Urinary bladder (tissue), 4 donors: ENCODE data around the gene HMOX1. TPM values are rescaled to one million over a fixed set of nuclear protein-coding genes. Genes with fewer than 3 reads are reported as not detected.

Experiments used
- DNase-seq: peaks from one replicate; pipeline ENCODE4 v3.0.0-alpha.2; 2015; ENCODE audit errors: extremely low spot score
- H3K27ac ChIP-seq: one replicate; pipeline ENCODE4 v1.5.1; 2013; ENCODE audit warnings: low read depth, mild to moderate bottlenecking, moderate library complexity
- H3K36me3 ChIP-seq: one replicate; pipeline ENCODE4 v1.6.1; 2013; ENCODE audit warnings: mild to moderate bottlenecking, moderate library complexity; ENCODE audit not compliant: insufficient read depth
- H3K4me1 ChIP-seq: one replicate; pipeline ENCODE4 v1.6.1; 2013; ENCODE audit warnings: mild to moderate bottlenecking, moderate library complexity; ENCODE audit not compliant: insufficient read depth
- H3K4me3 ChIP-seq: one replicate; pipeline ENCODE4 v1.5.1; 2013; ENCODE audit warnings: low read depth, low read length
- WGBS: extraction: QIAGEN DNeasy Blood & Tissue Kit; methylation state at CpG from one replicate; pipeline ENCODE4 v1.1.7; 2013; 5-methylcytosine and 5-hydroxymethylcytosine counted together
- polyA plus RNA-seq: library from polyadenylated mRNA; stranded (reverse); fragments of 200-250 nt; gene quantifications from one replicate; pipeline ENCODE4 v1.2.3, GENCODE V29; 2013
- small RNA-seq: library from RNA; depleted of rRNA; stranded (forward); fragments of <200 nt; gene quantifications from one replicate; pipeline ENCODE3, GENCODE V24; 2014
- total RNA-seq: library from RNA; depleted of rRNA; stranded (reverse); fragments of >200 nt; gene quantifications from one replicate; pipeline ENCODE4 v1.2.3, GENCODE V29; 2014
- donor health status: healthy with polysubstance abuse.
- donor health status: healthy.

Gene HMOX1
- total and polyA plus RNA-seq, 2 donors, result 9.7 to 11.3 TPM

DNA sequence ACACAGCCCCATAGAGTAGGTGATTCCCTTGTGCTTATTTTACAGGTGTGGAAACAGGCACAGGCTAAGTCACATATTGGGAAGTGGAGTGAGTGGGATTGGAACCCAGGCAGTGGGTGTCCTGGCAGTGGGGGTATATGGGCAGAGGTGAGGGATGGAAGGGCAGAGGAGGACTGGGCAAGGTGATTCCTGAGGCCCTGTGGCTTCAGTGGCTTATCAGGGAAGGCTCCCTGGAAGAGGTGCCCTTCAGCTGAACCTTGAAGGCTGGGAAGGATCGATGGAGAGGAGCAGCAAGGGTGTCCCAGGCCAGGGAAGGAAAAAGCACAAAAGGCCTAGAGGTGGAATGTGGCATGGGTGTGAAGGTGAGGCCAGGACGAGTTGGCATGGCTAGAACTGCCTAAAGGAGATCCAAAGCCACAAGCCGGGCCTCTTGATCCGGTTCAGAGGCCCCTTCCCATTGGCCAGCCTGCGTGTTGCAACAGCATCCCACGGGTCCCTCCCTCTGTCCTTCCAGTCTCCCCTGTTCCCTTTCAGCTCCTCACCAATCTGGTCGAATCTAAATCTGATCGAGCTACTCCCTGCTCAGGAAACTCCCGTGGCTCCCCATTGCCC lies 60.7 kb downstream of the HMOX1 start:
- DNase-seq, result no peak
- Histone ChIP-seq H3K36me3 (no peaks in the 10 kb centered on the region), H3K4me3 (no peak overlapping the region), H3K27ac (no peak overlapping the region), H3K4me1 (no peaks in the 10 kb centered on the region)
- 74% methylated on average over 9 of the region's 9 CpGs for WGBS

DNA sequence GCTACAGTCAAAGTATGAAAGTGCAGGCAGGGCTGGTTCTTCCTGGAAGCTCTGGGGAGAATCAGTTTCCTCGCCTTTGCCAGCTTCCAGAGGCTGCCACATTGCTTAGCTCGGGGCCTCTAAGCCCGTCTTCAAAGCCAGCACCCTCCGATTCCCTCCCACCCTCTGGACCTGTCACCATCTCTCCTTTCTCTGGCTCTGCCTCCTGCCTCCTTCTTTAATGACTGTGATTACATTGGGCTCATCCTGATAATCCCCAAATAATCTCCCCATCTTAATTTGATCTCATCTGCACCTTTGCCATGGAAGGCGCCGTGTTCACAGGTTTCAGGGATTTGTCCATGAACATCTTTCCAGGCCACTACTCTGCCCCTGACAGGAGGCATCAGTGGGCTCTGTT lies 61.6 kb downstream of the HMOX1 start:
- Histone ChIP-seq H3K4me3 (no peak overlapping the region), H3K27ac (no peak overlapping the region), H3K4me1 (no peaks in the 10 kb centered on the region), H3K36me3 (no peaks in the 10 kb centered on the region)
- no peak for DNase-seq
- WGBS, result 83% methylated on average over 6 of the region's 6 CpGs

DNA sequence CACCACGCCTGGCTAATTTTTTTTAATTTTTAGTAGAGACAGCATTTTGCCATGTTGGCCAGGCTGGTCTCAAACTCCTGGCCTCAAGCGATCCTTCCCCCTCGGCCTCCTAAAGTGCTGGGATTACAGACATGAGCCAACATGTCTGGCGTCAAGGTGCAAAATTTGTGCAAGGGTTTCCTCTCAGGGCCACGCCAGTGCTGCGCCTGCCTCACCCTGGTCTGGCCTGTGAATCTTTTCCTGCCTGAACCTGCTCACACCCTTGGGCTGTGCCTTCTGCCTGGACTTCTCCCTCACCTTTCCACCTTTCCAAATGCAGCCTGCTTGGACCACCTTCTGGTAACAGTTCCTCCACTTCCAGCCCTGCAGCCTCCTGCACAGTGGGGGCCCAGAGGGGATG lies 62.4 kb downstream of the HMOX1 start:
- no peak overlapping the region for H3K27ac ChIP-seq
- no peaks in the 10 kb centered on the region for H3K36me3 ChIP-seq
- 78% methylated on average over 6 of the region's 6 CpGs for WGBS
- no peak overlapping the region for H3K4me3 ChIP-seq
- DNase-seq, result no peak
- H3K4me1 ChIP-seq, result no peaks in the 10 kb centered on the region

Small RNAs within 50 kb of the gene (small RNA-seq; reads per million reads assigned to genes)
- gene MIR3909 (5.0 reads per million, percentile 92 among the genes with 10 or more reads in this experiment), gene MIR6069 (not detected)

Other genes starting within 250 kb of the HMOX1 start
- gene HMGXB4, start 123.6 kb upstream of the HMOX1 start, total RNA-seq, result 18.9 TPM
- gene HMGXB4, start 123.6 kb upstream of the HMOX1 start, polyA plus RNA-seq, result 14.0 TPM
- gene TOM1, start 81.2 kb upstream of the HMOX1 start, total RNA-seq, result 15.0 TPM
- 35.3 TPM for gene TOM1, start 81.2 kb upstream of the HMOX1 start, polyA plus RNA-seq
- gene MCM5, start 19.0 kb downstream of the HMOX1 start, total RNA-seq, result 24.7 TPM
- 22.2 TPM for gene MCM5, start 19.0 kb downstream of the HMOX1 start, polyA plus RNA-seq
- gene RASD2, start 159.7 kb downstream of the HMOX1 start, total RNA-seq, result 0.42 TPM
- gene RASD2, start 159.7 kb downstream of the HMOX1 start, polyA plus RNA-seq, result 7.9 TPM
- 12.5 TPM for gene MB, start 236.2 kb downstream of the HMOX1 start, total RNA-seq
- 0.32 TPM for gene MB, start 236.2 kb downstream of the HMOX1 start, polyA plus RNA-seq